ENCODE measurements around the gene MPG.

Gene MPG

DNA sequence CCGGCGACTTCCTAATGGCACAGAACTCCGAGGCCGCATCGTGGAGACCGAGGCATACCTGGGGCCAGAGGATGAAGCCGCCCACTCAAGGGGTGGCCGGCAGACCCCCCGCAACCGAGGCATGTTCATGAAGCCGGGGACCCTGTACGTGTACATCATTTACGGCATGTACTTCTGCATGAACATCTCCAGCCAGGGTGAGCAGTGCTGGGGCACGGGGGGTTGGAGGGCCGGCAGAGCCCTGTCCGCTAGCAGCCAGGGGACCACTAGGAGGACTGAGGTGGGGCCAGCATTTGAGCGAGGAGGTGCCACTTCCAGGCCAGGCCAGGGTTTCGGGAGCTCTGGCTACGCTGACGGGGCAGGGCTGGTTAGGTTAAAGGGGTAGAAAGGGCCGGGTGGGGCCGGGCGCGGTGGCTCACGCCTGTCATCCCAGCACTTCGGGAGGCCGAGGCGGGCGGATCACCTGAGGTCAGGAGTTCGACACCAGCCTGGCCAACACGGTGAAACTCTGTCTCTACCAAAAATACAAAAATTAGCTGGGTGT, 5.1 kb downstream of the MPG start:
- no peak overlapping the region for H3K4me3 ChIP-seq (ENCODE audit: low read depth, low read length)
- TF ChIP-seq, protein P1, sequence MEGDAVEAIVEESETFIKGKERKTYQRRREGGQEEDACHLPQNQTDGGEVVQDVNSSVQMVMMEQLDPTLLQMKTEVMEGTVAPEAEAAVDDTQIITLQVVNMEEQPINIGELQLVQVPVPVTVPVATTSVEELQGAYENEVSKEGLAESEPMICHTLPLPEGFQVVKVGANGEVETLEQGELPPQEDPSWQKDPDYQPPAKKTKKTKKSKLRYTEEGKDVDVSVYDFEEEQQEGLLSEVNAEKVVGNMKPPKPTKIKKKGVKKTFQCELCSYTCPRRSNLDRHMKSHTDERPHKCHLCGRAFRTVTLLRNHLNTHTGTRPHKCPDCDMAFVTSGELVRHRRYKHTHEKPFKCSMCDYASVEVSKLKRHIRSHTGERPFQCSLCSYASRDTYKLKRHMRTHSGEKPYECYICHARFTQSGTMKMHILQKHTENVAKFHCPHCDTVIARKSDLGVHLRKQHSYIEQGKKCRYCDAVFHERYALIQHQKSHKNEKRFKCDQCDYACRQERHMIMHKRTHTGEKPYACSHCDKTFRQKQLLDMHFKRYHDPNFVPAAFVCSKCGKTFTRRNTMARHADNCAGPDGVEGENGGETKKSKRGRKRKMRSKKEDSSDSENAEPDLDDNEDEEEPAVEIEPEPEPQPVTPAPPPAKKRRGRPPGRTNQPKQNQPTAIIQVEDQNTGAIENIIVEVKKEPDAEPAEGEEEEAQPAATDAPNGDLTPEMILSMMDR (IDR thresholded peaks at IDR 0.05; ENCODE audit: control insufficient read depth, extremely low read depth, insufficient read depth): no peak
- no peak for DNase-seq (ENCODE audit: low read depth)

DNA sequence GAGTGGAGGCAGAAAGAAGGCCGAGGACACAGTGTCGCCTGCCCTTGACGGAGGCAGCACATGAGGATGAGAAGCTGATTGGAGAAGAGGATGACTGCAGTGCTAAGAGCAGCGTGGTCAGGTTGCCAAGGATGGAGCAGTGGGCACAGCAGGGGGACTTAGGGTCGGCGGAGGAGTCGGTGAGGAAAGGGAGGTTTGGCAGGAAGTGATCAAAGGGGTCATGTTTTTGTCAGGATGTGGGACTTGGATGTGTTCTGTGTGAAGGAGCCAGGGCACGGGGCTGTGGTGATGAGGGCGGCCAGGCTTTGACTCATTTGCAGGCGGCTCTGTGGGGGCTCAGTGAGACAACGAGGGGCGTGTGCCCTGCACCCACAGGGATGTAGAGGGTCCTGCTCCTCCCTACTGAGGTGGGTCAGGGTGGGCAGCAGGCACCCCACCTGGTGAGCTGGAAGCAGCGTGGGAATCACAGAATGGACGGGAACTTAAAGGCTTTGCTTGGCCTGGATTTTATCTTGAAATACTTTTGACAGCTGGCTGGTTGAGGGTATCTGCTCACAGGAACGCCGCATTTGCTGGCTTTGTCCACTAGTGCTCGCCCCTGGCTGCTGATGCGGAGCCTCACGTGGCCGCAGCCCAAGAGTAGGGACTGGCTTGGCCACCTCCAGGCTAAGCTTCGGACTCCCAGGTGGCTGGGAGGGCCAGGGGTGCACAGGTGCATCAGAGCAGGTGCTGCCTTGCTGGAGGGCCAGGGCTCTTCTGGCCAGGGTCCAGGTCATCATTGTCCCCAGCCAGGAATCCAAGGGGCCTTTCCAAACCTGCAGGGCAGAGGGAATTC, 6.0 kb downstream of the MPG start:
- TF ChIP-seq, protein P1 (IDR thresholded peaks at IDR 0.05; ENCODE audit: control insufficient read depth, extremely low read depth, insufficient read depth): no peak
- DNase-seq (ENCODE audit: low read depth): no peak
- H3K4me3 ChIP-seq (ENCODE audit: low read depth, low read length): no peak overlapping the region

DNA sequence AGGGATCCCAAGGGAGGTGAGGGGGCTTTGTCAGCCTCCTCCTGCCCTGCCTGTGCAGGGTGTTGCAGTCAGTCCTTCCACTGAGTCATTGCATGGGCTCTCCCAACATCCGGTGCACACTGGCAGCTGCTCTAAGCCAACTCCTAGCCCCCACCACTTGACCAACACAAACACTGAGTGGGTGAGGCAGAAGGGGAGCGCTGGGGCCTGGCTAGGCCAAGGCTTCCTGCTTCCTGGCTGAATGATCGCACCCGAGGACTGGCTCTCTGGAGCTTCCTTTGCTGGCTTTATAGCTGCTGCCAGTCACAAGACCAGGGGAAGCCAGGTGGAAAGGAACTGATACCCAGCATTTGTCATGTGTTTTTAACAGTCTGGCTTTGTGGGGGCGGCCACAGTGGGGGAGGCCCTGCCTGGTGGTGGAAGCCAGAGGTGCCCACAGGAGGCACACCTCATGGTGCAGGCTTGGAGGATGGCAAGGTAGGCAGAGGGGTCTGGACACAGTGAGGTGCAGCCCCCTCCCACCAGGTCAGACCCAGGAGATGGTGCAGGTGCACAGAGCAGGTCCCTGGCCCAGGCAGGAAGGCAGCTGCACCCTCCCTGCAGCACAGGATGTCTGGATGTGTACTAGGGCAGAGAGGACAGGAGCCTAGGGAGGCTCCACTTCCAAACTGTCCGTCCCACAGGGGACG, 6.8 kb downstream of the MPG start:
- TF ChIP-seq, protein P1 (IDR thresholded peaks at IDR 0.05; ENCODE audit: control insufficient read depth, extremely low read depth, insufficient read depth): no peak
- no peak overlapping the region for H3K4me3 ChIP-seq (ENCODE audit: low read depth, low read length)
- DNase-seq (ENCODE audit: low read depth): no peak

DNA sequence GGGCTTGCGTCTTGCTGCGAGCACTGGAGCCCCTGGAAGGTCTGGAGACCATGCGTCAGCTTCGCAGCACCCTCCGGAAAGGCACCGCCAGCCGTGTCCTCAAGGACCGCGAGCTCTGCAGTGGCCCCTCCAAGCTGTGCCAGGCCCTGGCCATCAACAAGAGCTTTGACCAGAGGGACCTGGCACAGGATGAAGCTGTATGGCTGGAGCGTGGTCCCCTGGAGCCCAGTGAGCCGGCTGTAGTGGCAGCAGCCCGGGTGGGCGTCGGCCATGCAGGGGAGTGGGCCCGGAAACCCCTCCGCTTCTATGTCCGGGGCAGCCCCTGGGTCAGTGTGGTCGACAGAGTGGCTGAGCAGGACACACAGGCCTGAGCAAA, 7.4 kb downstream of the MPG start:
- TF ChIP-seq, protein P1 (IDR thresholded peaks at IDR 0.05; ENCODE audit: control insufficient read depth, extremely low read depth, insufficient read depth): no peak
- no peak overlapping the region for H3K4me3 ChIP-seq (ENCODE audit: low read depth, low read length)
- DNase-seq (ENCODE audit: low read depth): no peak

DNA sequence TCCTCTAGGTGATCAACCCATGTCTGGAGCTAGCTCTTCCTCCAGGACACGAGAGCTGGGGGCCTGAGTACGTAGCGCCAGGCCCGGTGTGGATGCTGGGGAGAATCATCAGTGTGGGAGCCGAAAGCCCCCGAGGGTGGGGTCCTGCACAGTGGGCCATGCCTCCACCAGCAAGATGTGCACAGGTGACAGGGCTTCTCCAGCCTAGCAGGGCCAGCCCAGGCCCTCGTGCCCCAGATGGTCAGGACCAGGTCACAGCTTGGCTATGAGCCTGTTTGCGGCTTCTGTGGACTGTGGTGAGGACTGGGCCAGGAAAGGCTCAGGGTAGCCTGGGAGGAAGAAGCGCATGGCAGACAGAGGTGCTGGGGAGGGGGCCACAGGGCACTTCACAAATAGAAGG, 7.8 kb downstream of the MPG start:
- no peak overlapping the region for H3K4me3 ChIP-seq (ENCODE audit: low read depth, low read length)
- no peak for DNase-seq (ENCODE audit: low read depth)

DNA sequence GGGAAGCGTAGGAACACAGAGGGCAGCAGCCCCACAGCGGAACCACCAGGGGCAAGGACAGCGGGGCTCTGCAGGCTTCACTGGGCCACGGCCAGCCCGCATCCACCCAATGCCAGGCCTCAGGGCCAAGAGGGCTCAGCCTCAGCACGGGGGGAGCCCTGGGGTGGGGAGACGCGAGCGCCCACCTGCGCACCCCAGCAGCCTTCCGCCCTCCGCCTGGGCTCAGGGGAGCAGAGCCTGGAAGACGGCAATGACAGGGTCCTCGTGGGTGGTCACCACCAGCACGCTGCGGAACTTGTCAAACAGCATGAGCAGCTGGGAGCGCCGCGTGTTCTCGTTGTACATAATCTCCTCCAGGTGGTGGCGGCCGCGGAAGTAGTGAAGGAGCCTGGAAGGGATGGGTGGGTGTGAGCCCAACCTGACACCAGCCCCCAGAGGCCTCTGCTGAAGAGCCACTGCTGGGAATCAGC, 8.5 kb downstream of the MPG start:
- TF ChIP-seq, protein P1 (IDR thresholded peaks at IDR 0.05; ENCODE audit: control insufficient read depth, extremely low read depth, insufficient read depth): no peak
- no peak for DNase-seq (ENCODE audit: low read depth)
- no peak overlapping the region for H3K4me3 ChIP-seq (ENCODE audit: low read depth, low read length)

More for the DNA sequence above, 7.8 kb downstream of the MPG start:
- TF ChIP-seq, protein P1 (IDR thresholded peaks at IDR 0.05; ENCODE audit: control insufficient read depth, extremely low read depth, insufficient read depth): no peak
